NCI-H1417 treated with DMSO at 0.1 percent for 48 hours (cell line): ENCODE measurements around the gene JADE3.
A peak's percentile ranks its signal among the peaks of the same experiment; 100 is the strongest.

ENCODE experiments used
- DNase-seq: peaks from one replicate; lab custom pipeline; 2025; lab: John Stamatoyannopoulos, UW

JADE3 gene

GRCh38 chrX:47026198-47026597 lies 114.0 kb downstream of the JADE3 start:
- DNase-seq: no peak

- peak; percentile 30 for DNase-seq
These were observed 118.1 kb downstream of the JADE3 start for GRCh38 chrX:47030339-47030738.

GRCh38 chrX:47047989-47048388 lies 135.8 kb downstream of the JADE3 start:
- DNase-seq: no peak

- no peak for DNase-seq
These were observed 147.1 kb downstream of the JADE3 start for GRCh38 chrX:47059142-47059874.

GRCh38 chrX:47060708-47061107 lies 148.5 kb downstream of the JADE3 start:
- DNase-seq: no peak

- no peak for DNase-seq
These were observed 149.2 kb downstream of the JADE3 start for GRCh38 chrX:47061238-47061919.

GRCh38 chrX:47063179-47063578 lies 151.0 kb downstream of the JADE3 start:
- DNase-seq: no peak

- DNase-seq: no peak
These were observed 156.0 kb downstream of the JADE3 start for GRCh38 chrX:47068214-47068613.

GRCh38 chrX:47068720-47069119 lies 156.5 kb downstream of the JADE3 start:
- DNase-seq: no peak

- no peak for DNase-seq
These were observed 166.2 kb downstream of the JADE3 start, which contains the start of gene RGN for GRCh38 chrX:47078129-47079043. RGN (plus strand) TSS chrX:47078443; CDS start chrX:47081145, 2,702 bp downstream.

- DNase-seq: no peak
These were observed 168.1 kb downstream of the JADE3 start for GRCh38 chrX:47080215-47080914.

- DNase-seq: no peak
These were observed 168.7 kb downstream of the JADE3 start for GRCh38 chrX:47080915-47081236.

GRCh38 chrX:47091149-47091775 lies 179.0 kb downstream of the JADE3 start:
- DNase-seq: no peak

- DNase-seq: no peak
These were observed 181.0 kb downstream of the JADE3 start for GRCh38 chrX:47093248-47093647.

GRCh38 chrX:47093860-47094259 lies 181.6 kb downstream of the JADE3 start:
- DNase-seq: no peak

- DNase-seq: no peak
These were observed 184.8 kb downstream of the JADE3 start for GRCh38 chrX:47097018-47097417.

- no peak for DNase-seq
These were observed 186.3 kb downstream of the JADE3 start for GRCh38 chrX:47098338-47099094.

GRCh38 chrX:47101206-47101605 lies 189.0 kb downstream of the JADE3 start:
- DNase-seq: no peak
